PC-3 (cell line): Measurements from ENCODE around the gene MSI2. TPM values are rescaled to one million over a fixed set of nuclear protein-coding genes. Genes with fewer than 3 reads are reported as not detected.

ENCODE experiments used
- ATAC-seq: fragments of 200-7000 bp; cut with Tn5 transposase; 2 replicates; pipeline ENCODE4 v1.9.1; 2020; ENCODE audit warnings: mild to moderate bottlenecking, moderate library complexity
- BruUV-seq: library from RNA; stranded (reverse); fragments of 400-500 nt; replicated peaks from 2 replicates; lab custom pipeline; 2021; lab: Mats Ljungman, UMichigan
- CTCF ChIA-PET: fragments of 300-600 bp; sonication (Branson Sonifier 250); formaldehyde crosslinking; loops from one replicate; lab custom pipeline; 2022; ENCODE audit warnings: antibody characterized with exemption; lab: Charles Lee
- POLR2A ChIA-PET: fragments of 300-600 bp; sonication (Branson Sonifier 250); formaldehyde crosslinking; loops from one replicate; lab custom pipeline; 2022; ENCODE audit warnings: antibody characterized with exemption; ENCODE audit not compliant: unreplicated experiment; lab: Charles Lee
- DNase-seq: peaks from one replicate; pipeline ENCODE4 v3.0.0-alpha.2; 2015
- H2AFZ ChIP-seq: fragments of 300-600 bp; sonication (generic); 2 replicates; pipeline ENCODE4 v1.6.0; 2016; ENCODE audit warnings: antibody characterized with exemption, low read length
- H3F3A ChIP-seq: fragments of 300-600 bp; sonication (generic); one replicate; pipeline ENCODE4 v1.6.0; 2017; ENCODE audit warnings: antibody characterized with exemption, low read length, control low read depth, mild to moderate bottlenecking; ENCODE audit not compliant: unreplicated experiment
- H3K27ac ChIP-seq: fragments of 300-600 bp; sonication (generic); 2 replicates; pipeline ENCODE4 v1.5.1; 2016; ENCODE audit warnings: mild to moderate bottlenecking, low read length
- H3K27me3 ChIP-seq: fragments of 300-600 bp; sonication (generic); 2 replicates; pipeline ENCODE4 v1.6.1; 2016; ENCODE audit warnings: low read length, mixed read lengths
- H3K36me3 ChIP-seq: fragments of 300-600 bp; sonication (generic); 2 replicates; pipeline ENCODE4 v1.6.1; 2016; ENCODE audit warnings: low read depth, mixed run types, low read length, mixed read lengths
- H3K4me1 ChIP-seq: fragments of 300-600 bp; sonication (generic); 2 replicates; pipeline ENCODE4 v1.5.1; 2016; ENCODE audit warnings: low read length; ENCODE audit not compliant: insufficient read depth
- H3K4me2 ChIP-seq: fragments of 300-600 bp; sonication (generic); 2 replicates; pipeline ENCODE4 v1.6.0; 2016; ENCODE audit warnings: low read length
- H3K4me3 ChIP-seq: fragments of 300-600 bp; sonication (generic); 2 replicates; pipeline ENCODE4 v1.5.1; 2016; ENCODE audit warnings: mild to moderate bottlenecking, low read length, mixed read lengths
- H3K79me2 ChIP-seq: fragments of 300-600 bp; sonication (generic); 2 replicates; pipeline ENCODE4 v1.6.1; 2017; ENCODE audit warnings: low read length, mixed read lengths
- H3K9ac ChIP-seq: fragments of 300-600 bp; sonication (generic); 2 replicates; pipeline ENCODE4 v1.6.0; 2016; ENCODE audit warnings: mild to moderate bottlenecking, low read length
- H3K9me2 ChIP-seq: fragments of 300-600 bp; sonication (generic); replicated peaks from 2 replicates; pipeline ENCODE4 v1.6.1; 2016; ENCODE audit warnings: mixed run types, low read length, mixed read lengths
- H3K9me3 ChIP-seq: fragments of 300-600 bp; sonication (generic); 2 replicates; pipeline ENCODE4 v1.6.1; 2016; ENCODE audit warnings: low read length, mixed read lengths
- H4K20me1 ChIP-seq: fragments of 300-600 bp; sonication (generic); 2 replicates; pipeline ENCODE4 v1.6.1; 2016; ENCODE audit warnings: low read length, mixed read lengths
- EZH2 ChIP-seq: fragments of 300-600 bp; sonication (generic); IDR thresholded peaks from one replicate; pipeline ENCODE4 v1.6.1; 2017; ENCODE audit warnings: antibody characterized with exemption, mild to moderate bottlenecking, low read length; ENCODE audit not compliant: unreplicated experiment
- EZH2phosphoT487 ChIP-seq: fragments of 300-600 bp; sonication (generic); IDR thresholded peaks from 2 replicates; pipeline ENCODE4 v1.6.1; 2018; ENCODE audit warnings: mild to moderate bottlenecking, antibody characterized with exemption, low read length, borderline replicate concordance
- intact Hi-C: fragments of 100-400 bp; cut with micrococcal nuclease; formaldehyde crosslinking; loops from 2 replicates; pipeline ENCODE4 v1.9.0; 2023
- total RNA-seq: library from RNA; depleted of rRNA; stranded (reverse); fragments of >200 nt; gene quantifications from 2 replicates; pipeline ENCODE4 v1.2.3, GENCODE V29; 2014
- TF ChIP-seq, protein P1 (sequence below): fragments of 300-600 bp; sonication (generic); conservative IDR thresholded peaks from 2 replicates; pipeline ENCODE4 v1.5.1; 2017; ENCODE audit warnings: antibody characterized with exemption, low read depth, mild to moderate bottlenecking, low read length

Gene MSI2
- total RNA-seq, 1 experiment from 2014 or later = 54.7 TPM

DNA sequence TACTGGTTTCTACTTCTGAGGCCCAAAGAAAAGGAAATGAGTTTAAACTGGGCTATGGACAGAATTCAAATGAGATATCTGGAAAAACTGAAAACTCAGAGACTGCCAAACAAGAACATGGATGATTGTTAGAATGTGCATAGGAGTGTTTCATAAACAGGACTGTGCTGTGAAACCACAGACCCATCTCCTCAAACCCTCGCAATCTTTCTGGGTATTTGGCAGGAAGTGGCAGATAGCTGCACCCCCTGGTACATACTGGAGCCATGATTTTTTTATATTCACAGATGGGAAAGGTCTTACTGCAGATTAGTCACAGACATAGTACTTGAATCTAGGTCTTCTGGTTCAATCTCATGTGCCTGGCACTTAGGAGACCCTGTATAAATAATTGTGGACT, 343.8 kb downstream of the MSI2 start:
- no peak overlapping the region for H3K9ac ChIP-seq
- no peaks in the 10 kb centered on the region for H3K79me2 ChIP-seq
- no peaks in the 10 kb centered on the region for H4K20me1 ChIP-seq
- BruUV-seq = no TSS peak
- TF ChIP-seq, protein P1, sequence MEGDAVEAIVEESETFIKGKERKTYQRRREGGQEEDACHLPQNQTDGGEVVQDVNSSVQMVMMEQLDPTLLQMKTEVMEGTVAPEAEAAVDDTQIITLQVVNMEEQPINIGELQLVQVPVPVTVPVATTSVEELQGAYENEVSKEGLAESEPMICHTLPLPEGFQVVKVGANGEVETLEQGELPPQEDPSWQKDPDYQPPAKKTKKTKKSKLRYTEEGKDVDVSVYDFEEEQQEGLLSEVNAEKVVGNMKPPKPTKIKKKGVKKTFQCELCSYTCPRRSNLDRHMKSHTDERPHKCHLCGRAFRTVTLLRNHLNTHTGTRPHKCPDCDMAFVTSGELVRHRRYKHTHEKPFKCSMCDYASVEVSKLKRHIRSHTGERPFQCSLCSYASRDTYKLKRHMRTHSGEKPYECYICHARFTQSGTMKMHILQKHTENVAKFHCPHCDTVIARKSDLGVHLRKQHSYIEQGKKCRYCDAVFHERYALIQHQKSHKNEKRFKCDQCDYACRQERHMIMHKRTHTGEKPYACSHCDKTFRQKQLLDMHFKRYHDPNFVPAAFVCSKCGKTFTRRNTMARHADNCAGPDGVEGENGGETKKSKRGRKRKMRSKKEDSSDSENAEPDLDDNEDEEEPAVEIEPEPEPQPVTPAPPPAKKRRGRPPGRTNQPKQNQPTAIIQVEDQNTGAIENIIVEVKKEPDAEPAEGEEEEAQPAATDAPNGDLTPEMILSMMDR = no peak
- no peak for TF ChIP-seq EZH2phosphoT487
- no peak for TF ChIP-seq EZH2
- H3K4me2 ChIP-seq = no peak overlapping the region
- no peaks in the 10 kb centered on the region for H3F3A ChIP-seq
- H3K36me3 ChIP-seq = no peaks in the 10 kb centered on the region
- intact Hi-C loops = loop anchor here (10.0 kb wide), 1 partner anchor 585 kb away; no protein-coding TSS in a partner anchor
- no peak for DNase-seq
- no peaks in the 10 kb centered on the region for H3K9me3 ChIP-seq
- peaks cover 11% of the 10 kb centered on the region for H3K4me1 ChIP-seq
- ATAC-seq = no peak
- ChIA-PET CTCF (no interaction called here), POLR2A (no interaction called here)
- H3K9me2 ChIP-seq = no peaks in the 10 kb centered on the region
- H3K4me3 ChIP-seq = no peak overlapping the region
- H3K27me3 ChIP-seq = no peaks in the 10 kb centered on the region
- no peak overlapping the region for H3K27ac ChIP-seq
- no peak overlapping the region for H2AFZ ChIP-seq

DNA sequence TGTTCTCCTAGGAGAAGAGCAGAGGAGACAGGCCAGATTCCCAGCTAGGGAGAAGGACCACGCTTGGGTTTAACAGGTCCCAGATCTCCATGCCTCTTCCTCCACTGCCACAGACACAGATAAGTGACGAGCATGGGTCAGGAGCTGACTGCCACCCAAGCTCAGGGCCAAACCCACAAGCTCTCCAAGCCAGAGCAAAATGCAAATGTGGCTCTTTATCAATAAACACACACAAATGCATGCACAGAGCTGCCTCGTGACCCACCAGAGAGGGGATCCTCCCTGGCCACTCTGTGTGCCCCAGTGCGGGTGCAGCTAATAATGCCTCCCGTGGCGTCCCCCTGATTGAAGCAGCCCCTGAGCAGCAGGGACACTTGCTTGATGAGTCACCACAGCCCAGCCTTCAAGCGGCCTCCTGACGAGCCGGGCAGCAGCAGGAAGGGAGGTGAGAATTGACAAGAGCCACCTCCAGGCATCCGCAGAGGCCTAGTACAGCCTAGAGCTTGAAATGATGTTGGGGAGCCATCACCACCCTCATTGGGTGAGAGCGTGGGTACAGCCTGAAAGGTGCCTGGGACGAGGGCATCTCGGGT, 344.9 kb downstream of the MSI2 start:
- no peak overlapping the region for H3K27ac ChIP-seq
- POLR2A ChIA-PET = interaction anchor here (0.6 kb wide), 1 partner anchor 558 kb away, joined by 5 read pairs; no protein-coding TSS in a partner anchor
- intact Hi-C loops = loop anchor here (10.0 kb wide), 1 partner anchor 584 kb away; no protein-coding TSS in a partner anchor
- no peaks in the 10 kb centered on the region for H3K9me2 ChIP-seq
- ATAC-seq (no peak), DNase-seq (no peak)
- no peak overlapping the region for H3K9ac ChIP-seq
- no peak overlapping the region for H3K4me3 ChIP-seq
- peaks cover 11% of the 10 kb centered on the region for H3K4me1 ChIP-seq
- H3K4me2 ChIP-seq = no peak overlapping the region
- H2AFZ ChIP-seq = no peak overlapping the region
- H3K27me3 ChIP-seq = no peaks in the 10 kb centered on the region
- no peaks in the 10 kb centered on the region for H3K79me2 ChIP-seq
- no peaks in the 10 kb centered on the region for H3K9me3 ChIP-seq
- no peaks in the 10 kb centered on the region for H3F3A ChIP-seq
- no TSS peak for BruUV-seq
- CTCF ChIA-PET = interaction anchor here (0.5 to 0.6 kb wide), 2 partner anchors 47 to 135 kb away, joined by 3 read pairs; no protein-coding TSS in a partner anchor
- H3K36me3 ChIP-seq = no peaks in the 10 kb centered on the region
- H4K20me1 ChIP-seq = no peaks in the 10 kb centered on the region
- TF ChIP-seq EZH2phosphoT487 = no peak

DNA sequence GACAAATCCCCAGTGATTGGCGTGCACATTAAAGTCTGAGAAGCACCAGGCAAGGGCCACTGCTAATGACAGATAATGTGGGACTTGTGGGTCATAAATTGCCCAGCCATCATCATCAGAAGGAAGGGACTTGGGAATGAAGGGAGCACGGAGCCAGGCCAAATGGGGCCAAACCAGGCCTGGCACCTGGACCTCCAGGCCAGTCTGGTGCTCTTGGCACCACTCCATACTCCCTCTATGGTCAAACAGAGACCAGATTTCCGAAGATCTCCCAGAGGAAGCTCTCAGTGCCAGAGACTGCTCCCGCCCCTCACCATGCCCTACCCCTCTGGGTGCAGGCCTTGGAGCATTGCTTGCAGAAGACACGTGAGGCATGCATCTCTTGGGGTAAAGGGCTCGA, 346.6 kb downstream of the MSI2 start:
- H3K27me3 ChIP-seq = no peaks in the 10 kb centered on the region
- H2AFZ ChIP-seq = no peak overlapping the region
- TF ChIP-seq EZH2 (no peak), EZH2phosphoT487 (no peak)
- ChIA-PET POLR2A (no interaction called here), CTCF (no interaction called here)
- H3F3A ChIP-seq = no peaks in the 10 kb centered on the region
- no peak for DNase-seq
- H3K79me2 ChIP-seq = no peaks in the 10 kb centered on the region
- no peak for ATAC-seq
- no peaks in the 10 kb centered on the region for H4K20me1 ChIP-seq
- no peaks in the 10 kb centered on the region for H3K9me2 ChIP-seq
- H3K9ac ChIP-seq = no peak overlapping the region
- H3K4me2 ChIP-seq = no peak overlapping the region
- H3K4me1 ChIP-seq = peaks cover 12% of the 10 kb centered on the region
- no TSS peak for BruUV-seq
- intact Hi-C loops = loop anchor here (10.0 kb wide), 1 partner anchor 582 kb away; no protein-coding TSS in a partner anchor
- H3K36me3 ChIP-seq = no peaks in the 10 kb centered on the region
- H3K4me3 ChIP-seq = no peak overlapping the region
- no peaks in the 10 kb centered on the region for H3K9me3 ChIP-seq
- H3K27ac ChIP-seq = no peak overlapping the region
